Endothelial cell of umbilical vein (primary cell): ENCODE measurements around the gene TRIM50. TPM values are rescaled to one million over a fixed set of nuclear protein-coding genes. Genes with fewer than 3 reads are reported as not detected.

Source experiments
- polyA plus RNA-seq, 4 experiments: library from polyadenylated mRNA; depleted of rRNA in 3 of 4; stranded (reverse) in 3 of 4; unstranded in 1 of 4; fragments of >200 nt; gene quantifications; 2 replicates each; pipeline versions ENCODE4 v1.2.1 to v1.2.3, GENCODE V29; 2011 to 2012; ENCODE audit warnings: missing spikeins in 1 of 4
- small RNA-seq: library from RNA; depleted of rRNA; stranded (forward); fragments of <200 nt; gene quantifications from one replicate; pipeline ENCODE3, GENCODE V24; 2012; ENCODE audit warnings: low replicate concordance, low read depth; ENCODE audit not compliant: insufficient read depth, insufficient read length
- total RNA-seq: library from RNA; stranded (reverse); gene quantifications from 2 replicates; pipeline ENCODE4 v1.2.3, GENCODE V29; 2021

Gene TRIM50
- total and polyA plus RNA-seq, 2 donors (not counting 3 experiments of a cell fraction or from before 2014, with no cell fraction given), result not detected

Small RNA genes within 50 kb of the gene (small RNA-seq; reads per million reads assigned to genes)
- not detected for gene RNU6-1080P

Other genes starting within 250 kb of the TRIM50 start
- not detected in 2 replicates for gene SPDYE9, start 242.0 kb downstream of the TRIM50 start, total RNA-seq
- not detected in 2 replicates for gene SPDYE9, start 242.0 kb downstream of the TRIM50 start, polyA plus RNA-seq
- 4.5 and 6.8 TPM in 2 replicates for gene NSUN5, start 19.3 kb downstream of the TRIM50 start, total RNA-seq
- gene NSUN5, start 19.3 kb downstream of the TRIM50 start, polyA plus RNA-seq, result 4.1 and 6.3 TPM in 2 replicates
- gene FKBP6, start 79 bp upstream of the TRIM50 start, total RNA-seq, result not detected in 2 replicates
- 0.04 TPM in 1 of 2 replicates, not detected in the other for gene FKBP6, start 79 bp upstream of the TRIM50 start, polyA plus RNA-seq
- gene FZD9, start 105.7 kb upstream of the TRIM50 start, total RNA-seq, result 0.75 and 0.90 TPM in 2 replicates
- 0.72 and 1.3 TPM in 2 replicates for gene FZD9, start 105.7 kb upstream of the TRIM50 start, polyA plus RNA-seq
- 72.6 and 74.7 TPM in 2 replicates for gene BAZ1B, start 194.2 kb upstream of the TRIM50 start, total RNA-seq
- 12.6 and 16.2 TPM in 2 replicates for gene BAZ1B, start 194.2 kb upstream of the TRIM50 start, polyA plus RNA-seq
- gene BCL7B, start 229.6 kb upstream of the TRIM50 start, total RNA-seq, result 58.0 and 61.2 TPM in 2 replicates
- 68.3 and 78.1 TPM in 2 replicates for gene BCL7B, start 229.6 kb upstream of the TRIM50 start, polyA plus RNA-seq